Peyer's patch (tissue), 4 donors: Measurements from ENCODE around the gene RFESD. TPM values are rescaled to one million over a fixed set of nuclear protein-coding genes. Genes with fewer than 3 reads are reported as not detected.

Source experiments
- DNase-seq, 3 donors: peaks; one replicate each; pipeline ENCODE4 v3.0.0-alpha.2; 2017 to 2019
- H3K27ac ChIP-seq, 4 donors: fragments of 200-600 bp; sonication (generic); one replicate each; pipeline ENCODE4 v1.5.1; 2016 to 2019
- H3K27me3 ChIP-seq, 2 donors: fragments of 200-600 bp; sonication (generic); one replicate each; pipeline ENCODE4 v1.5.1; 2019
- H3K36me3 ChIP-seq, 3 donors: fragments of 200-600 bp; sonication (generic); one replicate each; pipeline ENCODE4 v1.5.1; 2016 to 2019
- H3K4me1 ChIP-seq, 4 donors: fragments of 200-600 bp; sonication (generic); one replicate each; pipeline ENCODE4 v1.5.1; 2016 to 2019
- H3K4me3 ChIP-seq, 4 donors: fragments of 200-600 bp; sonication (generic); 1 replicate in 3 of 4; 2 replicates in 1 of 4; pipeline ENCODE4 v1.5.1; 2016 to 2019; ENCODE audit warnings: mild to moderate bottlenecking in 1 of 4
- H3K9me3 ChIP-seq, 4 donors: fragments of 200-600 bp; sonication (generic); one replicate each; pipeline ENCODE4 v1.5.1; 2016 to 2019; ENCODE audit warnings: mild to moderate bottlenecking in 1 of 4
- CTCF ChIP-seq, 6 experiments: fragments of 450-650 bp in 4 of 6; fragments of 200-600 bp in 2 of 6; sonication (generic) in 1 of 6; IDR thresholded peaks; one replicate each; pipeline ENCODE4 v1.5.1; 2017 to 2019; ENCODE audit warnings: antibody characterized with exemption in 6 of 6, mild to moderate bottlenecking in 3 of 6, moderate library complexity in 1 of 6
- POLR2A ChIP-seq, 2 donors: fragments of 450-650 bp; IDR thresholded peaks; one replicate each; pipeline ENCODE4 v1.5.1; 2017; ENCODE audit warnings: antibody characterized with exemption in 2 of 2, mild to moderate bottlenecking in 2 of 2, moderate library complexity in 2 of 2
- total RNA-seq, 4 donors: library from RNA; depleted of rRNA; stranded (reverse); fragments of >200 nt; gene quantifications; one replicate each; pipeline ENCODE4 v1.1.0, GENCODE V29; 2016

Gene RFESD
- total RNA-seq, 4 donors from 2014 or later: 1.7 TPM; not detected in 3

DNA sequence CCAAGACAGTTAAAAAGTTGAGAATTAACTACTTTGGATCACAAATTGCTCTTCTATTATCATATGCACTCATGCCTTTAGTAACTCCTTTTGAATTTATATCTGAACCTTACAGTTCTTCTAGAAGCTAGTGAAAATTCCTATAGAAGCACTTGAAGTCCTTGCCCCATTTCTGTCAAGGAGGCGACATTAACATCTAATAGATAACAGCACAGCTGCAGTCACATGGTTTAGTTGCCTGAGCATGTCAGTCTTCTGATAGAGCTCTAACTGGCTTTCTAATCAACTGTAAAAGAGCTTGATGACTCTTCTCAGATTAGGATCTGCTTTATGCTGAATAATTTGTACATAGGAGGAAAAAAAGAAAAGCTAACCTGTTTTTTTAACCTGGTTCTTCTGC lies 9.0 kb downstream of the RFESD start:
- no peaks in the 10 kb centered on the region for H3K9me3 ChIP-seq
- no peaks in the 10 kb centered on the region for H3K36me3 ChIP-seq
- no peaks in the 10 kb centered on the region for H3K4me1 ChIP-seq
- no peak overlapping the region for H3K4me3 ChIP-seq
- H3K27ac ChIP-seq: no peak overlapping the region
- DNase-seq: no peak
- no peak for TF ChIP-seq POLR2A (IDR thresholded peaks at IDR 0.05)
- no peak for TF ChIP-seq CTCF (IDR thresholded peaks at IDR 0.05)
- no peaks in the 10 kb centered on the region for H3K27me3 ChIP-seq

- H3K27ac ChIP-seq: no peak overlapping the region
These were observed 13.5 kb downstream of the RFESD start for GRCh38 chr5:95660060-95660459.

GRCh38 chr5:95662946-95663345 lies 16.4 kb downstream of the RFESD start:
- no peaks in the 10 kb centered on the region for H3K4me1 ChIP-seq
- DNase-seq: no peak

More at GRCh38 chr5:95660060-95660459, 13.5 kb downstream of the RFESD start:
- no peak for DNase-seq
- H3K4me3 ChIP-seq: no peak overlapping the region
- H3K4me1 ChIP-seq: no peaks in the 10 kb centered on the region
- H3K27me3 ChIP-seq: peaks cover 0 to 4% of the 10 kb centered on the region in 2 donors
- no peaks in the 10 kb centered on the region for H3K36me3 ChIP-seq
- TF ChIP-seq CTCF (IDR thresholded peaks at IDR 0.05) (no peak), POLR2A (IDR thresholded peaks at IDR 0.05) (no peak)
- no peaks in the 10 kb centered on the region for H3K9me3 ChIP-seq

GRCh38 chr5:95664204-95664786 lies 17.7 kb downstream of the RFESD start:
- TF ChIP-seq CTCF (IDR thresholded peaks at IDR 0.05) (peak; percentile 40 to 90 (median 80)), POLR2A (IDR thresholded peaks at IDR 0.05) (no peak)
- no peaks in the 10 kb centered on the region for H3K36me3 ChIP-seq
- H3K9me3 ChIP-seq: no peaks in the 10 kb centered on the region
- H3K4me1 ChIP-seq: no peaks in the 10 kb centered on the region
- H3K27me3 ChIP-seq: peaks cover 0 to 4% of the 10 kb centered on the region in 2 donors
- H3K4me3 ChIP-seq: no peak overlapping the region
- H3K27ac ChIP-seq: no peak overlapping the region
- peak in 2 of 3 donors; percentile 38 to 72 for DNase-seq

More at GRCh38 chr5:95662946-95663345, 16.4 kb downstream of the RFESD start:
- H3K27ac ChIP-seq: no peak overlapping the region
- H3K27me3 ChIP-seq: peaks cover 0 to 4% of the 10 kb centered on the region in 2 donors
- TF ChIP-seq POLR2A (IDR thresholded peaks at IDR 0.05) (no peak), CTCF (IDR thresholded peaks at IDR 0.05) (no peak)
- no peaks in the 10 kb centered on the region for H3K36me3 ChIP-seq
- H3K4me3 ChIP-seq: no peak overlapping the region
- H3K9me3 ChIP-seq: no peaks in the 10 kb centered on the region

DNA sequence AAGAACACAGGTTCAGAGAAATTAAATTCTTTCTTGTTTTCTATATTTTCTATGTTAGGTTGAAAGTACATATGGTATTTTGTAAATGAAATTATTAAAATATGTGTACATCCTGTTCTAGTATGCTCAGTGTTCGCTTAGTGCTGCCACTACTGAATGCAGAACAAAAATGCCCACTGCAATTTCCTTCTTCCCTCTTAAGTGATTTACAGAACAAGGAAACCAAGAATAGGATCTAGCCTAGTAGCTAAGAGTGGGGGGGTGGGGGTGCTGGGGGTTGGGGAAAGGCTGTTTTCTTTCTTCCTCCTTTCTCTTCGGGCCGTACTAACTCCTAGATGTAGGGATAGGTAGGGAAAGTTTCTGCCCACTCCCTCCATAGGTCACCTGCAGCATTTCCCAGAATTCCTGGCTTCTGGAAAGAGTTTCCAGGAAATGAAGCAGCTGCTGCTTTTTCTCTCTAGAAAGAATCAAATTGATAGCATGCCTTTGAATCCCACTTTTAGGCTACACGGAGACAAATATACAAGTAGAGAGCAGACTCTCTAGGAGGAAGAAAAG lies 20.6 kb downstream of the RFESD start:
- no peaks in the 10 kb centered on the region for H3K36me3 ChIP-seq
- peaks cover 0 to 4% of the 10 kb centered on the region in 2 donors for H3K27me3 ChIP-seq
- no peak for DNase-seq
- no peaks in the 10 kb centered on the region for H3K9me3 ChIP-seq
- no peak overlapping the region for H3K27ac ChIP-seq
- H3K4me3 ChIP-seq: no peak overlapping the region
- TF ChIP-seq POLR2A (IDR thresholded peaks at IDR 0.05): no peak
- TF ChIP-seq CTCF (IDR thresholded peaks at IDR 0.05): no peak
- H3K4me1 ChIP-seq: no peaks in the 10 kb centered on the region
